ENCODE measurements around the gene P2RY1. TPM values are rescaled to one million over a fixed set of nuclear protein-coding genes. Genes with fewer than 3 reads are reported as not detected.

P2RY1 gene
- total RNA-seq, 1 experiment from 2014 or later, result 1.7 TPM

DNA sequence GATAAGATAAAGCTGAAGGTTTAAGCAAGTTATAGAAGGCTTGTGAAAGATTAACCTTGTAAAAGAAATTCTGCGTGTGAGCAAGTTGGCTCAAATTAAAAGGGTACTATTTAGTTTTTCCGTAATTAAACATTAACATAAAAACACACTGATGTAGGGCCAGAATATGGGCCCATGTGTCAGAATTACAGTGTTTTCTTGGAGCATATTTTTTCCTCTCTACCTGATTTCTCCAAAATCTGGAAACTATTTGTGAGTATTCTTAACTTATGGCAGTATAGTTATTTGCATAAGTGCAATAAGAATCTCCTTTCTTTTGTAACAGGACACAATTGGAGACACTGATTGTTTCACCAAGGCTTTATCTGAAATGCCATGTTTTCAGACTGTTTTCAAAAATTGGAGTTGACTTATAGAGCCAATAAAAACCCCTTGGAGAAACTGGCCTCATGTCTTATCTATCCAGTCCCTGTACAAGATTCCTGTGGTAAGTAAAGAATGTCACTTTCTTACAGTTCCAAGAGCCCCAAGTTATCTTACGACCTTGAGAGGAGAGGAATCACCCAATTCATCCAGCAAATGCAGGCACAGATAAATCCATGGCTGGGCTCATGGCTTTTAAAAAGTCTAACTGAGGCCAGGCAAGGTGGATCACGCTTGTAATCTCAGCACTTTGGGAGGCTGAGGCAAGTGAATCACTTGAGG is 47.8 kb upstream of the P2RY1 start:
- Histone ChIP-seq H4K20me1 (ENCODE audit: insufficient read depth) (no peaks in the 10 kb centered on the region), H3K4me2 (ENCODE audit: low read length) (no peak overlapping the region), H2AFZ (ENCODE audit: low read depth, low read length, poor library complexity, severe bottlenecking) (no peak overlapping the region), H3K9me2 (ENCODE audit: insufficient read depth) (no peaks in the 10 kb centered on the region), H3K9me3 (ENCODE audit: control insufficient read depth in 1 of 2, insufficient read depth in 1 of 2, low read depth in 1 of 2, low read length in 2 of 2) (no peaks in the 10 kb centered on the region), H3K9ac (ENCODE audit: low read length) (no peak overlapping the region), H3K27ac (ENCODE audit: low read depth, low read length) (no peak overlapping the region), H3K79me2 (ENCODE audit: insufficient read depth, low read length) (no peaks in the 10 kb centered on the region), H3K36me3 (ENCODE audit: control insufficient read depth in 1 of 2, insufficient read depth in 2 of 2, low read length in 2 of 2) (no peaks in the 10 kb centered on the region), H3K4me1 (ENCODE audit: control insufficient read depth in 1 of 2, insufficient read depth in 2 of 2, low read length in 2 of 2) (peaks cover 3 to 6% of the 10 kb centered on the region in 2 experiments; a peak in 2 of 4 replicates), H3K4me3 (replicated peaks in 1 of 2; ENCODE audit: low read depth in 1 of 2, low read length in 2 of 2) (no peak overlapping the region), H3K27me3 (ENCODE audit: insufficient read depth, low read length) (no peaks in the 10 kb centered on the region)
- TF ChIP-seq SRF (IDR thresholded peaks at IDR 0.05; ENCODE audit: low read depth) (no peak), YY1 (IDR thresholded peaks at IDR 0.05; ENCODE audit: extremely low read depth, insufficient replicate concordance, low read depth, low read length) (no peak), ELF1 (IDR thresholded peaks at IDR 0.05; ENCODE audit: borderline replicate concordance, low read depth) (no peak), SP1 (IDR thresholded peaks at IDR 0.05; ENCODE audit: low read depth) (no peak)
- TF ChIP-seq, protein P1, sequence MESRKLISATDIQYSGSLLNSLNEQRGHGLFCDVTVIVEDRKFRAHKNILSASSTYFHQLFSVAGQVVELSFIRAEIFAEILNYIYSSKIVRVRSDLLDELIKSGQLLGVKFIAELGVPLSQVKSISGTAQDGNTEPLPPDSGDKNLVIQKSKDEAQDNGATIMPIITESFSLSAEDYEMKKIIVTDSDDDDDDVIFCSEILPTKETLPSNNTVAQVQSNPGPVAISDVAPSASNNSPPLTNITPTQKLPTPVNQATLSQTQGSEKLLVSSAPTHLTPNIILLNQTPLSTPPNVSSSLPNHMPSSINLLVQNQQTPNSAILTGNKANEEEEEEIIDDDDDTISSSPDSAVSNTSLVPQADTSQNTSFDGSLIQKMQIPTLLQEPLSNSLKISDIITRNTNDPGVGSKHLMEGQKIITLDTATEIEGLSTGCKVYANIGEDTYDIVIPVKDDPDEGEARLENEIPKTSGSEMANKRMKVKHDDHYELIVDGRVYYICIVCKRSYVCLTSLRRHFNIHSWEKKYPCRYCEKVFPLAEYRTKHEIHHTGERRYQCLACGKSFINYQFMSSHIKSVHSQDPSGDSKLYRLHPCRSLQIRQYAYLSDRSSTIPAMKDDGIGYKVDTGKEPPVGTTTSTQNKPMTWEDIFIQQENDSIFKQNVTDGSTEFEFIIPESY (IDR thresholded peaks at IDR 0.05; ENCODE audit: extremely low read depth, insufficient replicate concordance, low read length), result no peak
- TF ChIP-seq, protein P2, sequence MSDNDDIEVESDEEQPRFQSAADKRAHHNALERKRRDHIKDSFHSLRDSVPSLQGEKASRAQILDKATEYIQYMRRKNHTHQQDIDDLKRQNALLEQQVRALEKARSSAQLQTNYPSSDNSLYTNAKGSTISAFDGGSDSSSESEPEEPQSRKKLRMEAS (IDR thresholded peaks at IDR 0.05), result no peak
- CTCF ChIA-PET, result no interaction called here
- POLR2A ChIA-PET, result no interaction called here
- DNase-seq (ENCODE audit: low read depth, low spot score) (no peak), ATAC-seq (no peak)
- RAD21 ChIA-PET (ENCODE audit: low non-redundant PET in 1 of 2, low total read pairs in 2 of 2, uncharacterized antibody in 2 of 2, unreplicated experiment in 2 of 2), result no interaction called here
- intact Hi-C loops (cut with micrococcal nuclease), result no loop called here
- BruUV-seq (replicated peaks), result no TSS peak
